ENCODE data around the gene APIP.

The APIP gene

DNA sequence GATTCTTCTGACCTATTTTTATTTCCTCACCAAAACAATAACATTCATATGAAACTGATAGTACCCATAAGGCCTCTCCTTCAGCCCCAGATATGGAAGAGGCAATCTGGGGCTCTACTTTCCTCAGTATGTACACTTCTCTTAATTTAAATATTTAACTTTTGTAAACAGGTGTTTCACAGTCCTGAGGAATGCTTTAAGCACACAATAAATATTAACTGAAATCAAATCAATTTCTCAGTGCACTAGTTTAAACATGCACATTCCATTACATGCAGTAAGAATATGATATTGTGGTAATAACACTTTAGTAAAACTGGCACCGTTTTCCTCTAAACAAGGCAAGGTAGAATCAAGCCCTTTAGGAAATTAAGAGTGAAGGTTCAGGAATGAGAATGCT is 28.9 kb downstream of the APIP start:
- DNase-seq (ENCODE audit: low read depth): no peak

DNA sequence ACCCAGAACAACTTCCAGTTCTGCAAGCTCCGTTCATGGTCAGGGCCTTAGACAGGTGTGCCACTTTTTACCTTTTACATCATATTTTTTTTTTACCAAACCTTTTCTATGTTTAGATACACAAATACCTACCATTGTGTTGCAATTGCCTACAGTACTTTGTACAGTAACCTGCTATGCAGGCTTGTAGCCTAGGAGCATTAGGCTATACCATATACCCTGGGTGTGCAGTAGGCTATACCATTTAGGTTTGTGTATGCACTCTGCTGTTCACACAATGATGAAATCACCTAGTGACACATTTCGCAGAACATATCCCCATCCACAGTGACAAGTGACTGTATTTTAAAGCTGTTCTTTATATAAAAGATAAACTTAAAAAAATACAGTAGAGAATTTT is 29.6 kb downstream of the APIP start:
- no peak for DNase-seq (ENCODE audit: low read depth)

DNA sequence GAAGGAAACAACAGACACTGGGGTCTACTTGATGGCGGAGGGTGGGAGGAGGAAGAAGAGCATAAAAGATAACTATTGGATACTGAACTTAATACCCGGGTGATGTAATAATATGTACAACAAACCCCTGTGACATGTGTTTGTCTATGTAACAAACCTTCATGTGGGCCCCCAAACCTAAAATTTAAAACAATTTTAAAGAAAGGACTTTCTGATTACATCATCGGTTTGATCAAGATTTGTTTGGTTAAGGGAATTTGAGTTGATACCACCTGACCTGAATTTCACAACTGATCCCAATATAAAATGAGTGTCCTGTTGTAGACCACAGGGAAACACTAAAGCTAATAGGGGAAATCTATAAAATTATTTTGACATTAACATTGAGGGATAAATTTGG is 34.3 kb downstream of the APIP start:
- no peak for DNase-seq (ENCODE audit: low read depth)

DNA sequence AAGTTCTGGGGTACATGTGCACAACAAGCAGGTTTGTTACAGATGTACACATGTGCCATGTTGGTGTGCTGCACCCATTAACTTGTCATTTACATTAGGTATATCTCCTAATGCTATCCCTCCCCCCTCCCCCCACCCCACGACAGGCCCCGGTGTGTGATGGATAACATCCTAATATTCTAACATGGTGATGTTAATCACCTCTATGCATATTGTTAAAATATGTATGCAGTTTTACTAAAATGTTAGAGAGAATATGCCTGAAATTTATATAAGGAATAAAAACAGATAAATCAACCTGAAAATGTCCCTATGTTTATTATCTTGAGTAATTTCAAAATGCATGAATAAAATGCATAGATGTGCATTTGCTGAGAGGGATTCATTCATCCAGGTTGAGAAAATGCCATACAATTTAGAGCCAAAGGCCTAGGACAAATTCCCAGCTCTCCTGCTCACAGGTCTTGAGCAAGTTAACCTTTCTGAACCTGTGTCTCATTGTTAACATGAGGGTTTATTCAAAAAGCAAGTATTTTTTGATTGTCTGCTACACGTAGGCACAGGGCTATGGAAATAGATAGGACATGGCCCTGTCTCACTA is 38.7 kb downstream of the APIP start:
- no peak for DNase-seq (ENCODE audit: low read depth)

DNA sequence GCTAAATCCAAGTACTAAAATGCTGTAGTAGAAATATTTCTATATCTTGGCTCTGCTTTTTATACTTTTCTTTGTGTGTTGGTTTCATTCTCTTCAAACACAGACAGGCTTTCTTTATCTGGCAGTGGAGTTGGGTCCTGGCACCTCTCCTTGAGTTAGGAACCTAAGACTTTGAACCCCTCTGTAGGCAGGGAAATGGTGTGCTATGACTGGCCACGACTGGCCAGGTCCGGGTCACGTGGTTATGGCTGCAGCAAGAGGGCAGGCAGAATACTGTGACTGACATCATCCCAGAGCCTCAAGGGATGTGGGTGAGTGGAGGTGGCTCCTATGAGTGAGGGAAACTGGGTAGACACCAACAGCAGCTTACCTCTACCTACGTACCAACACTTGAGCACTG is 42.0 kb downstream of the APIP start:
- DNase-seq (ENCODE audit: low read depth): no peak

DNA sequence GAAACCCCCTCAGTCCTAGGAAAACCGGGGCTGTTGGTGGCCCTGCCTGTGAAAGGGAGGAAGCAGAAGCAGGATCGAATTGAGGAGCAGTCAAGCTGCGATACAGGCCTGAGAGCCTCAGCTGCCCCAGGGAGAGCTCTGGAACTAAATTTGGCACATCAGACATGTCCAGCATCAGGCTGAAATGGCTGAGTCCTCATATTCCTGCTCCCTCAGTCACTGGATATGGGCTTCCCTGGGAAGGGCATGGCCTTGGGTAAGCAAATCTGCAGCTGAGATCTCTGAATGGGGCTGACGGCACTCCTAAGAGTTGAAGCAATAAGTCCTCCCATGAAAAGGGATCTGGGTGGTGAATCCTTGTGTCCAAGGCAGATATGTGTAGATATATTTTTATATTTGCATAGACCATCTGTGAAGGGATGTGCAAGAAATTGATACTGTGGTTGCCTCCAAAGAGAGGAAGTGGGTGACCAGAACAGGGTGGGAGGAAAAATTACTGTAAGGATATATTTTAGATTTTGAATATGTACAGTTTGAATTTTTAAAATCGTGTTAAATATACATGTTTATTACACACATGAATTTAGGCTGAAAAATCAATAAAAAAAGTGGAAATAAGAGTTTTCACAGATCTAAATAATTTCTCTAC is 45.5 kb downstream of the APIP start:
- DNase-seq (ENCODE audit: low read depth): no peak

DNA sequence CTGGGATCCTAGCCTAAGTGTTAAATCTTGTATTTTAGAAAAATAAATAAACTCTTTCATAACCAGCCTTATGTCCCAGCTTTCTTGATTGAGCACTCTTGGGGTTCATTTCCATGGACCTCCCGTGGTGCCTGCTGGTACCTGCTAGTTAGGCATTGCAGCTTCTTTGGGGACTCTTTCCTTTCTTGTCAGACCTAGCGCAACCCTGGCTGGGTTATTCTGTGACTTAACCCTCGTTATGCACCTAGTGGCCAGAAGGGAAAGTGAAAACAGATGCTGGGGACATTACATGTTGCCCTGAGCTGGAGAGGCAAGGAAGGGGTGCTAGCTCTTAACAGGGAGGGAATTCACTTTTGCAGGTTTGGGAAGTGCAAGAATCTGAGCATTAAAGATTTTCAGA is 46.8 kb downstream of the APIP start:
- no peak for DNase-seq (ENCODE audit: low read depth)

DNA sequence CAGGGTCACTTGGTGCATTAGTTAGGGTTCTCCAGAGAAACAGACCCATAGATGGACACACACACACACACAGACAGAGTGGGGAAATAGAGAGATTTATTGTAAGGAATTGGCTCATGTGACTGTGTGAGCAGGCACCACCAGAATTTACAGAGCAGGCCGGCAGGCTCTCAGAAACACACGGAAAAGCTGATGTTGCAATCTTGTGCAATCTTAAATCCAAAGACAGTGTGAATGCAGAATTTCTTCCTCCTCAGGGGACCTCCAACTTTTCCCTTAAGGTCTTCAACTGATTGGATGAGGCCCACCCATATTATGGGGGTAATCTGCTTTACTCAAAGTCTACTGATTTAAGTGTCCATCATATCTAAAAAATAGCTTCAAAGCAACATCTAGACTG is 49.8 kb downstream of the APIP start:
- peak; percentile 29 for DNase-seq (ENCODE audit: low read depth)

DNA sequence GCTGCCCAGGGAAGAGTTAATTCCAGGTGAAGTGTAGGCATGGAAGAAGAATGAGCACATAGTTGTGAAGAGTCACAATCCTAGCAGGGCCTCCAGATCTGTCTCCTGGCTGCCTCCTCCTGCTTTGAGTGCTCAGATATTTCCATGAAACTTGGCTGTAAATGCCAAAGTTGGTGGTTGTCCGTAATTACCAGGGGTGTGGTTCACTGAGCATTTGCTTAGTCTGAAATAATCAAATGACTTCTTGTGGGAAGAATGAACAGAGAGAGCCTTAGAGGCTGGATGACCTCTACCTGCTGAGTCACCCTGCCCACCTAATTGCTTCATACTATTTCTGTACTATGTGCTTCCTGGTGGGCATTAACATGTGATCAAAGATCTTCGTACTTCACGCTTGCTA is 50.9 kb downstream of the APIP start:
- DNase-seq (ENCODE audit: low read depth): no peak

DNA sequence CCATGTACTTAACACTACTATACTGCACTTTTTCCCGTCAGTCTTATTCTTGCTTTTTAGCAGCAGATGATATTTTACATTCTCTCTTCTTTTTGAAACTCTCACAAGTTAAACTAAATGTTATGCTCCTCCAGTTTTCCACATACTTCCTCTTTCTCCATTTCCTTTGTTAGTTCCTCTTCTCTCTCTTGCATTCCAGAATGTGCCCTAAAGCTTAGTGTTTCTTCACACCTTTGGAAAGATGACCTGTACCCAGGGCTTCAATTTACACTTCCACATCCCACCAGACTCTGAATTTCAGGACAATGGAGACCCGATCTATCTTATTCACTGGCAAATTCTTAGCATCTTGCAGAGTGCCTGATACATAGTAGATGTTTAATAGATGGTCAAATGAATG is 51.8 kb downstream of the APIP start:
- no peak for DNase-seq (ENCODE audit: low read depth)

DNA sequence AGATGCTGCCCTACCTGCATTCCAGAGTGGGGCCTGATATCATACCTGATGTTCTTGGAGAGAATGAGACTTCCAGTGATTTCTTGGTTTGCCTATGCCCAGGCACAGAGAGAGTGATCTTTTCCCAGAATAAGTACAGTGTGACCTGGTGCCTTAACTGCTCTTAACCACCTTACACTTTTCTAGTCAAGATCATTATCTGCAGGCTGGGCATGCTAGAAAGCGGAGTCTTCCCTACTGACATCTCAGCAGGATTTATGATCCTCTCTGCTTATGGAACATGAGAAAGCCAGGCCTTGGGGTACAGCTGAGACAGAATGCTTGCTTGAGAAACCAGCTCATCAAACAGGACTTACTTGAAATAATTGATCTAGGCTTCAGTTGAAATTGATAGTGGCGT is 53.1 kb downstream of the APIP start:
- no peak for DNase-seq (ENCODE audit: low read depth)

DNA sequence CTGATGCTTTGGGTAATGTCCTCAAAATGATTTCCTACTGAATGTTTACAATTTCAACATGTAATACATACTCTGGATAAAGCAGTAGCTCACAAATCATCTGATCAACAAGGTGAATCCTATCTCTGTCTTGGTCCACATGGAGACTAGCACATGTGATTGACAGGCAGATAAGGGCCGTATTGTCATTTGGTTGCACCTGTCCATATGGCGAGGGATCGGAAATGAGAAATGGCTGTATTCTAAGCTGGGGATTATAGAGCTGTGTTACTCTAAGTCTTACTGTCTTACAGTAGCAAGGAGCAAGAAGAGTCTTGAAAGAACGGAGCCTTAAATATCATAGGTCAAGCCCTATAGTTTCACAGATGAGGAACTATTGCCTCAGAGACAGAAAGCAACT is 55.7 kb downstream of the APIP start:
- DNase-seq (ENCODE audit: low read depth): no peak

DNA sequence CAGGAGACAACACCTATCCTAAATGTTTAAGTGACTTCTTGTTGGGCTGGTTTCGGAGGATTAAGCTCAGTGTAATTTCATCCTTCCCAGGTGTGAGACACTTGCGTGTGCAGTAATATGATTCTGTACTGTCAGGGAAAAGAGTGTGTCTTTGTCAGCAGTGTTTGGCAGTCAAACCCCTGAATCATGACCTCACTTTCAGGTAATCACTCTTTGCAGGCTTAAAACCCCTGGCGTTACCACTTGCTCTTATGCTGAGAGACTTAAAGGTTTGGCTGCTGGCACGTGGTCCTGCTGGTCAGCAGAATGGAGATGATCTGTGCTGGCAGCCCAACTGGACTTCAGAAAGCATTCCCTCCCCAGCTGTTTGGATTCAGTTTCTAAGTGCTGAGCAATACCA is 56.1 kb downstream of the APIP start:
- no peak for DNase-seq (ENCODE audit: low read depth)

DNA sequence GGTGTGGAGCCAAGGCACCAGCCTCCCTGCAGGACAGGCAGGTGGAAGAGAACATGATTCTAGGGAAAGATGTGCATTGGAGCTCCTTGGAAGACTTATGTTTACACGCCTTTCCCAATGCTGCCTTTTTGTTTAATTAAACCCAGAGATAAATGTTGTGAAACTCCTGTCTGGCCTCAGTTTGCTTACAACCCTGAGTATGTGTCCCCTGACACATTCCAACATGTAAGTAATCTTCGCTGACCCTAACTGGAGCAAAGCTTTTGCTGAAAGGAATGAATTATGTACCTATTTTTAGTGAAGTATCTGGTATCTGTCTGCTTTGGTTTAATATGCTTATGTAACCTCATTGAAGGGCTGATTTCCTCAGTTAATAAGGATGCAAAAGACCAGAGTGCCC is 56.7 kb downstream of the APIP start:
- no peak for DNase-seq (ENCODE audit: low read depth)

DNA sequence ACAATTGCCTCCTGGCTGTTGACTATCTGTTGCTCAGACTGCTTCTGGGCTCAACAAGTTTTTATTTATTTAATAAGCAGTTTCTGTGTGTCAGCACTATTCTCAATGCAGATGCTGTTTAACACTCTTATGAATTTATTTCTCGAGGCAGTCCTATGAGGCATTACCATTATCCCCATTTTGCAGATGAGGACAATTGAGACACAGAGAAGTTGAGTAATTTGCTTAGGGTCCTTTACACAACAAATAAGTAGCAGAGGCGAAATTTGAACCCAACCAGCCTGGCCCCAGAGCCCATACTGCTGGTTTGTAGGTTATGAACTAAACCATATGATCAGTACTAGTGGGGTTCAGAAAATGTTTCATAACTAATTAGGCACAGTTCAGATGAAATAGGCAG is 58.7 kb downstream of the APIP start:
- no peak for DNase-seq (ENCODE audit: low read depth)

DNA sequence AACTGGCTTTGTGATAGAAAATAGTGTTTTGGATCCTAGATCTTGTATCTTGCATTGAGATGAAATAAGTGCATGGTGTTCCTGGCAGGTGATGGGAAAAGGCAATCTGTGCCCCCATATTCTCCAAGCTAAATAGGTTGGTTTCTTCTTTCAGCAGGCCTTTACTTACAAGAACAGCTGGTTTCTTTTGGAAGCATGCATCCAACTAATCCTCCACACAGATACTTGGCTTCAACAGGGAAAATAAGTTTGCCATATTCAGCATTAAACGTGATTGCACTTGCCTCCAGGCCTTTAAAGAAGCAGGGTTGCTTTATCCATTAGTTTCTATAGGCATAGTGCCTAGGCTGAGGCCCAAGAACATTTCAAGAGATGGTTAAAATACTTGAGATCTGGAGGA is 59.9 kb downstream of the APIP start:
- no peak for DNase-seq (ENCODE audit: low read depth)

DNA sequence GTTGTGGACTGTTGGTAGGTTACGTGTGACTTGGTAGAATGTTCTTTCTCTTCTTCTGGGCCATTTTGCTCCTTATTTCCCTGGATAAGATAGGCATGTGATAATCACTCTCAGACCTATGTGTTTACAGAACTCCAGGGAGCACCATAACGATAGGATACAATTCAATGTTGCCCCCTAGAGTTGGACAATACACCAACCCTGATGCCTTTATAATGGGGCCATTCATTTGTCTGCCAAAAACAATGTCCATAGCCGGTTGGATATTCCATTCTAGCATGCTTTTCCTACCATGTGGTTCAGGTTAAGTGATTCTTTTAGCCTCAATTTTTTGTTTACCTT is 60.5 kb downstream of the APIP start:
- no peak for DNase-seq (ENCODE audit: low read depth)

DNA sequence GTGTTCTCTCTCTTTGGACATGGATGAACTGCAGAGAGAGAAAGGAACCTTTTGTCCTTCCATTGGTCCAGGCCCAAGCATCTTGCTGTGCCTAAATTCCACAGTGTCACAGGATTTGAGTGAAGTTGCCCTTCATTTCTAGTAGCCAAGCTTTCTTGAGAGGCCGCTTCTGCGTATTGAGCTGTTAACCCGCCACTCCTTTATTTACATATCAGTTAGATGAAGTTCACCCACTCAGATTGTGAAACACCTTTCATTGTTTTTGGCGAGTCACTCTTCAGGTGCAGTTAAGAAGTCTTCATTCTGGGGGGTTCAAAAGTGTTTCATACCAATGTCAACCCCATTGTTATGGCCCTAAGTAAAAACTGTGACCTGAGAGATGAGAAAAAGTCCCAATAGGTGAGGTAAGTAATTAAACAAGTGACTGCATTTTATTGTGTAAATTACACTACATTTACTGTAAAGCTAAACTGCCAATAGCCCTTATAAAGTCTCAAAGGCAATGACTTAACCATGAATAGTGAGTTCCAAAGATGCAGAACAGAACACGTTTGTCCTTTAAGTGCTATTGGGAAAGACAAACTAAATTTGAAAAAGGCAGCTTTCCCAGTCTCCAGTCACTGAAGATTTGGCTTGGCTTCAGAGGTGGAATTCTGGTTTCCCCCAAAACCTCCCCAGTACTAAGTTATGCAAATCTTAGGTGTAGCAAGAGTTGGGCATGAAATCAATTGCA is 61.0 kb downstream of the APIP start:
- DNase-seq (ENCODE audit: low read depth): no peak

DNA sequence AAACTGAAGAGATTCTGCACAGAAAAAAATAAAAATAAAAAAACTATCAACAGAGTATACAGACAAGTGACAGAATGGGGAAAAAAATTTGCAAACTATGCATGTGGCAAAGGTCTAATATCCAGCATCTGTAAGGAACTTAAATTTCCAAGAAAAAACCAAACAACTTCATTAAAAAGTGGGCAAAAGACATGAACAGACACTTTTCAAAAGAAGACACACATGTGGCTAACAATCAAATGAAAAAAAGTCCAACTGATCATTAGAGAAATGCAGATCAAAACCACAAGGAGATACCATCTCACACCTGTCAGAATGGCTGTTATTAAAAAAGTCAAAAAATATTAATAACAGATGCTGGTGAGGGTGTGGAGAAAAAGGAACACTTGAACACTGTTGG is 64.3 kb downstream of the APIP start:
- no peak for DNase-seq (ENCODE audit: low read depth)

DNA sequence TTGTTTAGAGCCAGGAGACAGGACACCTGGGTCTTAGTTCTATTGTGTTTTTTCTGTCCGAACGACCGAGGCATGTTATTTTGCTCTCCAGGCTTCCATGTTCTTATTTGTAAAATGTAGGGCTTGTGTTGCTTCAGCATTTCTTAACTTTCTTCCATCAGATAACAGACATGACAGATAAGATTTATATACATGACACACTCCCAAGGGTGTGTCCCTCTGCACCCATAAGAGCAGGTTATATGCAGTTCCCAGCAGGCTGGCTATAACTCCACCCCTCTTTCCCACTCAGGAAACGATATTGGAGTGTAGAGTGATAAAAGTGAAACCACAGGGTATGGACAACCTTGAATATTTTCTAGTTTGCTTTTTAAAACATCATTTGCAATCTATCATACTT is 65.8 kb downstream of the APIP start:
- DNase-seq (ENCODE audit: low read depth): no peak

DNA sequence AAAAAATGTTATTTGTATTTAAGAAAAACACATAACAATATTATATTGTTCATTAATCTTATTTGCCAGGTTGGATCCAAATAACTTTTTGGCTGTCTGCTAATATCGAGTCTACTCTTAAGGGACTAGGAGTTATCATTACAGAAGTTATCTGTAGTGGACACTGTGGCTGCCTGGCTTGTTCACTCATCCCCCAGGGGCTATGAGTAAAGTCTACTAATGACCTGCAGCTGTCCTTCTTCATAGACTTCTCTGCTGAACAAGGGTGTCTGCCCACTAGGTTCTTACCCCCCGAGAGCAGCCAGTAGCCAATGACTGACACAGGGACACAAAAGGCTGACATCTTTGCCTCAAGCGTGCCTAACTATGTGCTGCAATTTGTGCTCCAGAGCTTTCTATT is 69.7 kb downstream of the APIP start:
- no peak for DNase-seq (ENCODE audit: low read depth)

DNA sequence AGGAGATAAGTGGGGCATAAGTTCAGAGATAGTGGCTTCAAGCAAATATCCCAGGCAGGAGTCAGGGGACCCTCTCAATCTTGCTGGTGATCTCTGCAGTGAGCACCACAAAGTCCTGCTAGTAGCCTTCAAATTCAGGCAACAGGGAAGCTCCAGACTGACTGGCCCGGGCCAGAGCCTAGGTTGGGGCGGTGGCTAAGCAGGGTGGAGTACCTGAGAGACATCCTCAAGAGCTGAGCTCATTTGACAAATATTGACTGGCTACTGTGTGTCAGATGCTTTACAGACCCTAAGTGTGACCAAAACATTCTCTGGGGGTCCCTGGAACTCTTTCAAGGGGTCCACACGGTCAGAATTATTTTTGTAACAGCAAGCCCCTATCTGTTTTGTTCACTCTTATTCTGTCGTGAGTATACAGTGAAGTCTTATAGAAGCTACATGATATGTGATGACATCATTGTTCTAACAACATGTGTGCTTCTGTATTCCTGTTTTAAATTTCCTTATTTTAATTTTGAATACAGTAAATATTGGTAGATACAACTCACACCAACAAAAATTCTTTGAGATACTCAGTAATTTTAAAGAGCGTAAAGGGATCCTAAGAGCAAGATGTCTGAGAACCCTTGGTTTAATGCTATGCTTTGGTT is 71.6 kb downstream of the APIP start:
- DNase-seq (ENCODE audit: low read depth): no peak

DNA sequence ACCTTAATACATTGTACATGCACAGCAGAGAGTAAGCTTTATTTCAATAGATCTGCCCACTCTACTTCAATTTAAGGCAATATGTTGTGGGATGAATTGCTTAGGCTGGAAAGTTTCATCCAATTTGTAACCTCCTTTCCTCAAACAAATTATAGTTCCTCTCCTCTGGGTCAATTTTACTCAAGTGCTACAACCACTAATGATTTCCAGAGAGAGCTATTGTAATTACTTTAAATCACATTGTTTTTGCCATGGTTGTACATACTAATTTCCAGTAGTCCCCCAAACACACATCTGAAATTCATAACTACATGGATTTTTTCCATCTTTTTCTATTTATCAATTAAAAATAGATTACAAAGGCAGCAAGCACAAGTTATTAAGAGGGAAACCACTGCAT is 72.9 kb downstream of the APIP start:
- no peak for DNase-seq (ENCODE audit: low read depth)
